ENCODE data around the gene NTM. TPM values are rescaled to one million over a fixed set of nuclear protein-coding genes. Genes with fewer than 3 reads are reported as not detected.
A peak's percentile ranks its signal among the peaks of the same experiment; 100 is the strongest.

NTM gene
- total RNA-seq, 1 donor from 2014 or later: 4.3 TPM

DNA sequence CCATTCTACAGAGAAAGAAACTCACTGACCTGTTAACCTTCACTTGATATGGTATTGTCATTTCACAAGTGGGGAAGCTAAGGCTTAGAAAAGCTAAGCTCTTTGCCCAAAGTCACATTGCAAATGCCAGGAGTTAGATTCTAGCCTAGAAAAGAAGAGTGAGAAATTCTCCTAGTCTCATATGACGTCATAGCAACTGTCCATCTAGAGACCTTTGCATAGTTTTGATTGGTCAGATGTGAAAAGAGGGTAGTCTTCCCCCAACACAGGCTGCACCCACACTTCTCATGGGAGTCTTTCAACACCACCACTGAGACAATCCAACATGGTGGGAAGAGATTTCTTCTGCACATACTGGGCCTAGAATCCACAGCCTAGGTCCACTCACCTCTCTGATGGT, 197.9 kb downstream of the NTM start:
- no peak for DNase-seq (ENCODE audit: low spot score, unreplicated experiment)
- no peak overlapping the region for H3K4me3 Mint-ChIP-seq (ENCODE audit: low read depth)
- no peak overlapping the region for H3K27ac Mint-ChIP-seq
- TF ChIP-seq, protein P1, sequence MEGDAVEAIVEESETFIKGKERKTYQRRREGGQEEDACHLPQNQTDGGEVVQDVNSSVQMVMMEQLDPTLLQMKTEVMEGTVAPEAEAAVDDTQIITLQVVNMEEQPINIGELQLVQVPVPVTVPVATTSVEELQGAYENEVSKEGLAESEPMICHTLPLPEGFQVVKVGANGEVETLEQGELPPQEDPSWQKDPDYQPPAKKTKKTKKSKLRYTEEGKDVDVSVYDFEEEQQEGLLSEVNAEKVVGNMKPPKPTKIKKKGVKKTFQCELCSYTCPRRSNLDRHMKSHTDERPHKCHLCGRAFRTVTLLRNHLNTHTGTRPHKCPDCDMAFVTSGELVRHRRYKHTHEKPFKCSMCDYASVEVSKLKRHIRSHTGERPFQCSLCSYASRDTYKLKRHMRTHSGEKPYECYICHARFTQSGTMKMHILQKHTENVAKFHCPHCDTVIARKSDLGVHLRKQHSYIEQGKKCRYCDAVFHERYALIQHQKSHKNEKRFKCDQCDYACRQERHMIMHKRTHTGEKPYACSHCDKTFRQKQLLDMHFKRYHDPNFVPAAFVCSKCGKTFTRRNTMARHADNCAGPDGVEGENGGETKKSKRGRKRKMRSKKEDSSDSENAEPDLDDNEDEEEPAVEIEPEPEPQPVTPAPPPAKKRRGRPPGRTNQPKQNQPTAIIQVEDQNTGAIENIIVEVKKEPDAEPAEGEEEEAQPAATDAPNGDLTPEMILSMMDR (IDR thresholded peaks at IDR 0.05; ENCODE audit: unreplicated experiment): no peak
- peaks cover 24% of the 10 kb centered on the region for H3K27me3 Mint-ChIP-seq
- peaks cover 8% of the 10 kb centered on the region for H3K4me1 Mint-ChIP-seq (ENCODE audit: low read depth)
- no peaks in the 10 kb centered on the region for H3K36me3 Mint-ChIP-seq (ENCODE audit: insufficient read depth)
- no peaks in the 10 kb centered on the region for H3K9me3 Mint-ChIP-seq (ENCODE audit: low read depth)

DNA sequence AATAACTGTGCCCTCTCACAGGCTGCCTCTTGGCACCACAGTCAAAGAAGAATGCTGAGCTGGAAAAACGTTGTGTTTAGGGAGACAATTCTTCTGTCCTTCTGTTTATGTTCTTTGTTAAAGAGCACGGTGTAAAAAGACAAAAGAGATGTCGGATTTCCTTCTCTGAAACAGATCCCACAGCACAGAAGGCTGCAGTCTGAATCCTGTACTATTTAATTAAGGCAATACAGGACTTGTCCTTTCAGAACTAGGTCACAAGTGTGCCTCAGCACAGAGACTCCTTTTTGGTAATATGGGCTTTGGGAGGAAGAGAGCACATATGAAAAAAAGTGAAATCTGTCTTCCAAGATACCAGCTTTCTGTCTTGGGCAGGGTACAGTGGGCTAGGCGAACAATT, 201.2 kb downstream of the NTM start:
- H3K36me3 Mint-ChIP-seq (ENCODE audit: insufficient read depth): no peaks in the 10 kb centered on the region
- peaks cover 26% of the 10 kb centered on the region for H3K27me3 Mint-ChIP-seq
- no peaks in the 10 kb centered on the region for H3K4me1 Mint-ChIP-seq (ENCODE audit: low read depth)
- TF ChIP-seq, protein P1 (IDR thresholded peaks at IDR 0.05; ENCODE audit: unreplicated experiment): no peak
- H3K4me3 Mint-ChIP-seq (ENCODE audit: low read depth): no peak overlapping the region
- no peak for DNase-seq (ENCODE audit: low spot score, unreplicated experiment)
- H3K27ac Mint-ChIP-seq: no peak overlapping the region
- no peaks in the 10 kb centered on the region for H3K9me3 Mint-ChIP-seq (ENCODE audit: low read depth)

DNA sequence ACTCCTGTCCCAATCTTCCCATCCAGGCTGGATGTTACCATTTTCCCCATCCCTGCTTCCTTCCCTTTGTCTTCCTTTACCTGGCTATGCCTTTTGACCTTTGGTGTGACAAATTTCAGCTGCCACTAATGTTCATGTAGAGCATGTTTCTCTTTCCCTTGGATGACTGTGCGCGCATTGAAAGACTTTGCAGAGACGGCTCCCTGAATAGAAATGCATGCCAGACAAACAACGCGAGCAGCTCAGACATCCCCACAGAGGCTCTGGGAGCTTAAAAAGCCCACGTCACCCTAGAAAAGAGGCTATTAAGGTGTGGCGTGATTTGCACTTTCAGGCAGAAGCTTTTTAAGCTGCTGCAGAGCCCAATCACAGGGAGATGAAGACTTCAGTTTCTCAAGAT, 202.0 kb downstream of the NTM start:
- H3K27me3 Mint-ChIP-seq: peaks cover 23% of the 10 kb centered on the region
- H3K9me3 Mint-ChIP-seq (ENCODE audit: low read depth): no peaks in the 10 kb centered on the region
- no peaks in the 10 kb centered on the region for H3K4me1 Mint-ChIP-seq (ENCODE audit: low read depth)
- TF ChIP-seq, protein P1 (IDR thresholded peaks at IDR 0.05; ENCODE audit: unreplicated experiment): no peak
- no peaks in the 10 kb centered on the region for H3K36me3 Mint-ChIP-seq (ENCODE audit: insufficient read depth)
- H3K27ac Mint-ChIP-seq: no peak overlapping the region
- DNase-seq (ENCODE audit: low spot score, unreplicated experiment): no peak
- H3K4me3 Mint-ChIP-seq (ENCODE audit: low read depth): no peak overlapping the region

DNA sequence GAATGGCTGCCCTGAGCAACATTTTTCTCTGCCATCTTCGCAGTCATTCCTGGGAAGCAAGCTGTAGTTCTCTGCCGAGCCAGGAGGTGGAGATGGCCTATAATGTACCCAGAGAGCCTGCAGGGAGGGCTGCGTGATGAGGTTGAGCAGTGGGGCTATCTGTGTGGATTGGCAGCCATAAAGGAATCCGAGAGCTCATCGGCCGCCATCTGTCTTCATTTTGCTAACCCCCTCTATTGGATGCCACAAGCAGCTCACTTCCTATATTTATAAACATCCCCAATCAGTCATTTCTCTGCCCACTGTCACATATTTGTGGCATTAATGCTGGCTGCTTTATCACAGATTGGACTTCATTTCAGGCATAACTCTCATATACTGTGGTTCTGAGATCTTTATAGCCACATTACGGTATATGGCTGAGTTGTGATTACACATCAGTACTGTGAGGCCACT, 209.5 kb downstream of the NTM start:
- Mint-ChIP-seq H3K27me3 (peaks cover 40% of the 10 kb centered on the region), H3K36me3 (ENCODE audit: insufficient read depth) (no peaks in the 10 kb centered on the region), H3K27ac (no peak overlapping the region), H3K4me3 (ENCODE audit: low read depth) (no peak overlapping the region), H3K4me1 (ENCODE audit: low read depth) (no peaks in the 10 kb centered on the region), H3K9me3 (ENCODE audit: low read depth) (no peaks in the 10 kb centered on the region)
- TF ChIP-seq, protein P1 (IDR thresholded peaks at IDR 0.05; ENCODE audit: unreplicated experiment): peak; percentile 58
- no peak for DNase-seq (ENCODE audit: low spot score, unreplicated experiment)

DNA sequence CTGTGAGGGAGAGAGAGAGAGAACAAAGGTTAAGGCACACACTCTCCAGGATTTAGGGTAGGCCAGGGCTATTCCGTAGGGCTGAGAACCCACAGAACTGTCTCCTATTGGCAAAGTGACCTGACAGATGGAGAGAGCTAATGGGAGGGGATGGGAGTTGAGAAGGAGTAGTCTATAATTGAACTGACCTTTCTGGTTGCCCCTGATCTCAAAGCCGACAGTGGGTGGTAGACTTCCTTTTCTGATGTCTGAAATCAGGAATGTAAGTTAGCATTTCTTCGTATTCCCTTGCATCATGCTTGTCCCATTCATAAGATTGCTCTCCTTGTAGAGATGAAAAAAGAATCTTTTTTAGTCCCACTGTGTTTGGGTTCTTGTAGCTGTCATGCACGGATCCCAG, 210.1 kb downstream of the NTM start:
- peaks cover 44% of the 10 kb centered on the region for H3K27me3 Mint-ChIP-seq
- DNase-seq (ENCODE audit: low spot score, unreplicated experiment): no peak
- no peak overlapping the region for H3K27ac Mint-ChIP-seq
- H3K4me1 Mint-ChIP-seq (ENCODE audit: low read depth): no peaks in the 10 kb centered on the region
- no peaks in the 10 kb centered on the region for H3K36me3 Mint-ChIP-seq (ENCODE audit: insufficient read depth)
- TF ChIP-seq, protein P1 (IDR thresholded peaks at IDR 0.05; ENCODE audit: unreplicated experiment): no peak
- H3K4me3 Mint-ChIP-seq (ENCODE audit: low read depth): no peak overlapping the region
- no peaks in the 10 kb centered on the region for H3K9me3 Mint-ChIP-seq (ENCODE audit: low read depth)
